Neural progenitor cell (in vitro differentiated cells): Measurements from ENCODE around the gene KCTD16. TPM values are rescaled to one million over a fixed set of nuclear protein-coding genes. Genes with fewer than 3 reads are reported as not detected.
A peak's percentile ranks its signal among the peaks of the same experiment; 100 is the strongest.

ENCODE experiments used
- DNase-seq: peaks from one replicate; pipeline ENCODE4 v3.0.0-alpha.2; 2016; ENCODE audit warnings: low spot score
- H2AFZ ChIP-seq: fragments of 200-600 bp; sonication (generic); replicated peaks from 2 replicates; pipeline ENCODE4 v1.6.1; 2016; ENCODE audit warnings: antibody characterized with exemption
- H3F3A ChIP-seq: fragments of 200-600 bp; sonication (generic); 2 replicates; pipeline ENCODE4 v1.6.1; 2016; ENCODE audit warnings: antibody characterized with exemption, low read depth
- H3K27ac ChIP-seq: fragments of 200-600 bp; sonication (generic); 2 replicates; pipeline ENCODE4 v1.5.1; 2016; ENCODE audit warnings: mild to moderate bottlenecking
- H3K27me3 ChIP-seq: fragments of 200-600 bp; sonication (generic); 2 replicates; pipeline ENCODE4 v1.6.1; 2016; ENCODE audit warnings: mild to moderate bottlenecking, moderate library complexity
- H3K36me3 ChIP-seq: fragments of 200-600 bp; sonication (generic); 2 replicates; pipeline ENCODE4 v1.5.1; 2016
- H3K4me1 ChIP-seq: fragments of 200-600 bp; sonication (generic); 2 replicates; pipeline ENCODE4 v1.6.1; 2016; ENCODE audit warnings: mixed run types
- H3K4me2 ChIP-seq: fragments of 200-600 bp; sonication (generic); 2 replicates; pipeline ENCODE4 v1.6.1; 2016
- H3K4me3 ChIP-seq: fragments of 200-600 bp; sonication (generic); 2 replicates; pipeline ENCODE4 v1.5.1; 2016
- H3K79me2 ChIP-seq: fragments of 200-600 bp; sonication (generic); 2 replicates; pipeline ENCODE4 v1.6.1; 2016; ENCODE audit warnings: low read depth
- H3K9ac ChIP-seq: fragments of 200-600 bp; sonication (generic); 2 replicates; pipeline ENCODE4 v1.6.1; 2016
- H3K9me3 ChIP-seq: fragments of 200-600 bp; sonication (generic); 2 replicates; pipeline ENCODE4 v1.5.1; 2016; ENCODE audit warnings: low read depth
- H4K20me1 ChIP-seq: fragments of 200-600 bp; sonication (generic); 2 replicates; pipeline ENCODE4 v1.6.1; 2016; ENCODE audit warnings: low read depth
- H3K27ac Mint-ChIP-seq: 3 replicates; pipeline ENCODE4 v1.8.0; 2021; ENCODE audit warnings: mixed read lengths
- H3K27me3 Mint-ChIP-seq: 2 replicates; pipeline ENCODE4 v1.8.0; 2022; ENCODE audit warnings: low read depth, mild to moderate bottlenecking, inconsistent platforms, moderate library complexity, mixed read lengths; ENCODE audit not compliant: insufficient read depth
- H3K36me3 Mint-ChIP-seq: 3 replicates; pipeline ENCODE4 v1.8.0; 2021; ENCODE audit warnings: mixed read lengths
- H3K4me1 Mint-ChIP-seq: 3 replicates; pipeline ENCODE4 v1.8.0; 2021; ENCODE audit warnings: mixed read lengths
- H3K4me3 Mint-ChIP-seq: 3 replicates; pipeline ENCODE4 v1.8.0; 2021; ENCODE audit warnings: mild to moderate bottlenecking, moderate library complexity, mixed read lengths
- H3K9me3 Mint-ChIP-seq: 3 replicates; pipeline ENCODE4 v1.8.0; 2020; ENCODE audit warnings: mixed read lengths
- EZH2 ChIP-seq: fragments of 200-600 bp; sonication (generic); IDR thresholded peaks from 2 replicates; pipeline ENCODE4 v1.6.1; 2017; ENCODE audit warnings: antibody characterized with exemption, mild to moderate bottlenecking, moderate library complexity
- EZH2phosphoT487 ChIP-seq: fragments of 200-600 bp; sonication (generic); IDR thresholded peaks from 2 replicates; pipeline ENCODE4 v1.6.1; 2017; ENCODE audit warnings: antibody characterized with exemption
- total RNA-seq: library from RNA; depleted of rRNA; stranded (reverse); fragments of >200 nt; gene quantifications from 2 replicates; pipeline ENCODE4 v1.2.3, GENCODE V29; 2015; ENCODE audit warnings: low replicate concordance
- TF ChIP-seq, protein P1 (sequence below): fragments of 200-600 bp; sonication (generic); IDR thresholded peaks from 2 replicates; pipeline ENCODE4 v1.5.1; 2017; ENCODE audit warnings: antibody characterized with exemption, mild to moderate bottlenecking

Gene KCTD16
- total RNA-seq, 1 donor from 2014 or later, result 1.6 TPM

DNA sequence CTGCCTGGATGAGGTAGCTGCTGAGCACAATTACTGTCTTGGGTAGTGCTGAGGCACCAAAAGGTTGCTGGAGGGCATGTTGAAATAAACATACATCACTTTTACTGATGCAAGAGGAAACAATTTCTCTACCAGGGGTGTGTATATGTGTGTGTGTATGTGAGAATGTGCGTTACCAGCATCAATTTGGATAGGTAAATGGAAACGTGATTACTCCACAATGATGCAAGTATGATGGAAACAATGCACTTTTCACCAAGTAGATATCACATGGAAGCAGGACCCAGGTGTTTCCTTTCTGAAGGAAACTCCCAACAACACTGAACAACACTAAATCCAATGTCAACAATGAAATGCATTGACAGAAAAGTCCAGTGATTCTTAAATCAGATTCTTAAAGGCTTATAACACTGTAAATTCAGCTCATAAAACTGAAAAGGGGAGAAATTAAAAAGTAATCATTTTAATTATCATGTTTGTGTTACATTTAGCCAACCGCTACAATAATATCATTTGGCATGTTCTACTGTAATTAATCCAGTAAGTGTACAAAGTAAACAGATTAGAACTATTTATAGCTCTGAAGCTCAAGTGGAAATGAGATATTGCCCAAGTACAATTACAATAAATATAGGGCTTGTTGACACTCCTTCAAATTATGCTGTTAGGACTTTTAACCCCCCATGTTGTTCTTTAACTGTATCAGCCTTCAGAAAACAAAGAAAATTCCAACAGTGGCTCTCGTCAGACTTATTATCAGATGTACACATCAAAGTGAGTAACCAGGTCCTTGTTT, 25.5 kb upstream of the KCTD16 start:
- H3K4me1 Mint-ChIP-seq, result peaks cover 18% of the 10 kb centered on the region
- no peaks in the 10 kb centered on the region for H3F3A ChIP-seq
- no peaks in the 10 kb centered on the region for H3K9me3 ChIP-seq
- no peaks in the 10 kb centered on the region for H3K36me3 Mint-ChIP-seq
- TF ChIP-seq, protein P1, sequence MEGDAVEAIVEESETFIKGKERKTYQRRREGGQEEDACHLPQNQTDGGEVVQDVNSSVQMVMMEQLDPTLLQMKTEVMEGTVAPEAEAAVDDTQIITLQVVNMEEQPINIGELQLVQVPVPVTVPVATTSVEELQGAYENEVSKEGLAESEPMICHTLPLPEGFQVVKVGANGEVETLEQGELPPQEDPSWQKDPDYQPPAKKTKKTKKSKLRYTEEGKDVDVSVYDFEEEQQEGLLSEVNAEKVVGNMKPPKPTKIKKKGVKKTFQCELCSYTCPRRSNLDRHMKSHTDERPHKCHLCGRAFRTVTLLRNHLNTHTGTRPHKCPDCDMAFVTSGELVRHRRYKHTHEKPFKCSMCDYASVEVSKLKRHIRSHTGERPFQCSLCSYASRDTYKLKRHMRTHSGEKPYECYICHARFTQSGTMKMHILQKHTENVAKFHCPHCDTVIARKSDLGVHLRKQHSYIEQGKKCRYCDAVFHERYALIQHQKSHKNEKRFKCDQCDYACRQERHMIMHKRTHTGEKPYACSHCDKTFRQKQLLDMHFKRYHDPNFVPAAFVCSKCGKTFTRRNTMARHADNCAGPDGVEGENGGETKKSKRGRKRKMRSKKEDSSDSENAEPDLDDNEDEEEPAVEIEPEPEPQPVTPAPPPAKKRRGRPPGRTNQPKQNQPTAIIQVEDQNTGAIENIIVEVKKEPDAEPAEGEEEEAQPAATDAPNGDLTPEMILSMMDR, result no peak
- TF ChIP-seq EZH2 (no peak), EZH2phosphoT487 (no peak)
- no peaks in the 10 kb centered on the region for H3K27me3 ChIP-seq
- peak overlapping the region; percentile 30 for H3K4me2 ChIP-seq
- no peak overlapping the region for H3K9ac ChIP-seq
- H3K9me3 Mint-ChIP-seq, result no peaks in the 10 kb centered on the region
- H2AFZ ChIP-seq, result no peak overlapping the region
- H3K27ac ChIP-seq, result no peak overlapping the region
- no peak for DNase-seq
- H3K27ac Mint-ChIP-seq, result no peak overlapping the region
- no peaks in the 10 kb centered on the region for H4K20me1 ChIP-seq
- H3K4me3 Mint-ChIP-seq, result no peak overlapping the region
- no peaks in the 10 kb centered on the region for H3K79me2 ChIP-seq
- H3K4me3 ChIP-seq, result no peak overlapping the region
- peaks cover 26% of the 10 kb centered on the region for H3K4me1 ChIP-seq
- H3K27me3 Mint-ChIP-seq, result peaks cover 2% of the 10 kb centered on the region
- H3K36me3 ChIP-seq, result no peaks in the 10 kb centered on the region

DNA sequence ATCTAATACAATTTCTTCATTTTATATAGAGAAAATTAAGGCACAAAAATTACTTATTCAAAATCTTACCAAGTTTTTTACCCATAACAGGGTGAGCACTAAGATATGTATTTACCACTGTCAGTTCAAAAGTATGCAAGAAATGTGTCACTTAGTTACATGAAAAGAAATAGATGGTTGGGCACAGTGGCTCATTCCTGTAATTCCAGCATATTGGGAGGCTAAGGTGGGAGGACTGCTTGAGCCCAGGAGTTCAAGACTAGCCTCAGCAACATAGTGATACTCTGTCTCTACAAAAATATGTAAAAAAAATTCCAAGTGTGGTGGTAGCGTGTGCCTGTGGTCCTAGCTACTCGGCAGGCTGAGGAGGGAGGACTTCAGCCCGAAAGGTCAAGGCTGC, 19.6 kb upstream of the KCTD16 start:
- Histone ChIP-seq H2AFZ (no peak overlapping the region), H3K79me2 (no peaks in the 10 kb centered on the region), H4K20me1 (no peaks in the 10 kb centered on the region), H3K27me3 (no peaks in the 10 kb centered on the region), H3F3A (no peaks in the 10 kb centered on the region), H3K4me2 (no peak overlapping the region), H3K4me3 (no peak overlapping the region), H3K9me3 (no peaks in the 10 kb centered on the region), H3K27ac (no peak overlapping the region), H3K36me3 (no peaks in the 10 kb centered on the region), H3K4me1 (peaks cover 3% of the 10 kb centered on the region), H3K9ac (no peak overlapping the region)
- TF ChIP-seq EZH2phosphoT487 (no peak), EZH2 (no peak)
- TF ChIP-seq, protein P1, result no peak
- DNase-seq, result no peak
- no peaks in the 10 kb centered on the region for H3K27me3 Mint-ChIP-seq
- no peak overlapping the region for H3K4me3 Mint-ChIP-seq
- H3K36me3 Mint-ChIP-seq, result no peaks in the 10 kb centered on the region
- H3K9me3 Mint-ChIP-seq, result no peaks in the 10 kb centered on the region
- H3K27ac Mint-ChIP-seq, result no peak overlapping the region
- no peaks in the 10 kb centered on the region for H3K4me1 Mint-ChIP-seq

DNA sequence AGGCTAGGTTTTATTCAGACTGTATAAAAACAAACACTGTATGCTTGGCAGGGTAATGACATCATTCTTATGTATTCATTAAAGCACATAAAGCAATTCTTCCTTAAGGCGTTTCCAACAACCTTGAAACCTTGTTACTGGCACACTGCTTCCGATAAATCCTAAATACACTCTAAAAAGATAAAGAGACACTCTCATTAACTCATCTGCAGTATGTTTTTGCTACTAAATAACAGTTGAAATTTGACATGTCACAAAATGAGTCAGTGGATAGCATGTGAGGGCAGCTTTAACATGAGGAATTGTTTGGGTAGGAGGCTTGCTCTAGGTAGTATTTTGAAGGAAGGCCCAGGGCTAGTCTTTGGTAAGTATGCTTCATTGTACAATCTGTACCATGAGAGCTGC, 13.9 kb upstream of the KCTD16 start:
- DNase-seq, result no peak
- no peak overlapping the region for H3K4me2 ChIP-seq
- Mint-ChIP-seq H3K4me3 (no peak overlapping the region), H3K27me3 (no peaks in the 10 kb centered on the region), H3K27ac (no peak overlapping the region), H3K36me3 (peaks cover 8% of the 10 kb centered on the region), H3K9me3 (no peaks in the 10 kb centered on the region), H3K4me1 (no peaks in the 10 kb centered on the region)
- H3K36me3 ChIP-seq, result peaks cover 13% of the 10 kb centered on the region
- H4K20me1 ChIP-seq, result no peaks in the 10 kb centered on the region
- H2AFZ ChIP-seq, result no peak overlapping the region
- H3K79me2 ChIP-seq, result no peaks in the 10 kb centered on the region
- TF ChIP-seq EZH2 (no peak), EZH2phosphoT487 (no peak)
- TF ChIP-seq, protein P1, result no peak
- H3K9me3 ChIP-seq, result no peaks in the 10 kb centered on the region
- no peak overlapping the region for H3K9ac ChIP-seq
- H3K4me3 ChIP-seq, result no peak overlapping the region
- H3K27ac ChIP-seq, result peak overlapping the region; percentile 23
- no peaks in the 10 kb centered on the region for H3K4me1 ChIP-seq
- H3F3A ChIP-seq, result no peaks in the 10 kb centered on the region
- no peaks in the 10 kb centered on the region for H3K27me3 ChIP-seq
